Naive B cell (primary cell): Measurements from ENCODE around the gene CSMD2. TPM values are rescaled to one million over a fixed set of nuclear protein-coding genes. Genes with fewer than 3 reads are reported as not detected.

Source experiments
- ATAC-seq, 2 donors: fragments of 150-1000 bp; cut with Tn5 transposase; 2 replicates each; pipeline ENCODE4 v1.10.0; 2021; ENCODE audit warnings: low read depth in 2 of 2, mild to moderate bottlenecking in 2 of 2, moderate library complexity in 2 of 2
- DNase-seq: peaks from one replicate; pipeline ENCODE4 v3.0.0; 2022
- H3K27ac Mint-ChIP-seq, 6 donors: one replicate each; pipeline ENCODE4 v1.8.0; 2020 to 2022; ENCODE audit warnings: mild to moderate bottlenecking in 6 of 6, mixed read lengths in 6 of 6, moderate library complexity in 5 of 6, inconsistent platforms in 2 of 6
- H3K27me3 Mint-ChIP-seq, 3 donors: one replicate each; pipeline ENCODE4 v1.8.0; 2021 to 2022; ENCODE audit warnings: mixed read lengths in 3 of 3, mild to moderate bottlenecking in 1 of 3
- H3K36me3 Mint-ChIP-seq, 2 donors: one replicate each; pipeline ENCODE4 v1.8.0; 2020 to 2022; ENCODE audit warnings: mixed read lengths in 2 of 2, inconsistent platforms in 1 of 2, mild to moderate bottlenecking in 1 of 2
- H3K4me1 Mint-ChIP-seq, 3 donors: one replicate each; pipeline ENCODE4 v1.8.0; 2020 to 2022; ENCODE audit warnings: mixed read lengths in 3 of 3, inconsistent platforms in 1 of 3, mild to moderate bottlenecking in 1 of 3, moderate library complexity in 1 of 3
- H3K4me3 Mint-ChIP-seq, 8 donors: one replicate each; pipeline ENCODE4 v1.8.0; 2020 to 2022; ENCODE audit warnings: mild to moderate bottlenecking in 8 of 8, mixed read lengths in 8 of 8, moderate library complexity in 8 of 8, inconsistent platforms in 2 of 8
- H3K9me3 Mint-ChIP-seq, 7 donors: one replicate each; pipeline ENCODE4 v1.8.0; 2020 to 2022; ENCODE audit warnings: mixed read lengths in 7 of 7, mild to moderate bottlenecking in 5 of 7, inconsistent platforms in 2 of 7, moderate library complexity in 1 of 7
- polyA plus RNA-seq, 6 donors: library from polyadenylated mRNA; unstranded; fragments of 300-500 nt; fragmentation: Illumina TruSeq; gene quantifications; one replicate each; pipeline ENCODE4 v1.2.3, GENCODE V29; 2021; ENCODE audit warnings: low read depth in 6 of 6

Gene CSMD2
- polyA plus RNA-seq, 6 donors from 2014 or later, result not detected

- Mint-ChIP-seq H3K9me3 (peaks cover 0 to 11% (median 5%) of the 10 kb centered on the region in 7 donors), H3K27me3 (peaks cover 14 to 42% (median 38%) of the 10 kb centered on the region in 3 donors), H3K4me1 (no peaks in the 10 kb centered on the region), H3K36me3 (no peaks in the 10 kb centered on the region), H3K4me3 (no peak overlapping the region), H3K27ac (no peak overlapping the region)
- no peak for DNase-seq
- ATAC-seq, result no peak
These were observed 604.4 kb downstream of the CSMD2 start for GRCh38 chr1:33560680-33561079.

GRCh38 chr1:33548721-33549120 lies 616.3 kb downstream of the CSMD2 start:
- no peak for DNase-seq
- no peak overlapping the region for H3K4me3 Mint-ChIP-seq
- no peak overlapping the region for H3K27ac Mint-ChIP-seq
- no peak for ATAC-seq
- H3K4me1 Mint-ChIP-seq, result no peaks in the 10 kb centered on the region
- peaks cover 5 to 16% of the 10 kb centered on the region in 2 donors for H3K36me3 Mint-ChIP-seq
- H3K27me3 Mint-ChIP-seq, result peaks cover 41 to 60% (median 46%) of the 10 kb centered on the region in 3 donors
- H3K9me3 Mint-ChIP-seq, result peaks cover 11 to 42% (median 23%) of the 10 kb centered on the region in 7 donors

- H3K36me3 Mint-ChIP-seq, result peaks cover 5 to 16% of the 10 kb centered on the region in 2 donors
- no peak for ATAC-seq
- peaks cover 38 to 60% (median 48%) of the 10 kb centered on the region in 3 donors for H3K27me3 Mint-ChIP-seq
- H3K4me1 Mint-ChIP-seq, result no peaks in the 10 kb centered on the region
- H3K9me3 Mint-ChIP-seq, result peaks cover 11 to 40% (median 21%) of the 10 kb centered on the region in 7 donors
- DNase-seq, result no peak
- no peak overlapping the region for H3K4me3 Mint-ChIP-seq
- no peak overlapping the region for H3K27ac Mint-ChIP-seq
These were observed 616.7 kb downstream of the CSMD2 start for GRCh38 chr1:33548319-33548718.

GRCh38 chr1:33547576-33547975 lies 617.5 kb downstream of the CSMD2 start:
- Mint-ChIP-seq H3K9me3 (peaks cover 9 to 38% (median 20%) of the 10 kb centered on the region in 7 donors), H3K36me3 (peaks cover 5 to 16% of the 10 kb centered on the region in 2 donors), H3K27me3 (peaks cover 36 to 60% (median 47%) of the 10 kb centered on the region in 3 donors), H3K4me1 (no peaks in the 10 kb centered on the region), H3K27ac (no peak overlapping the region), H3K4me3 (no peak overlapping the region)
- DNase-seq, result no peak
- no peak for ATAC-seq

- Mint-ChIP-seq H3K4me1 (no peaks in the 10 kb centered on the region), H3K36me3 (no peaks in the 10 kb centered on the region), H3K9me3 (peaks cover 0 to 1% (median 0%) of the 10 kb centered on the region in 7 donors), H3K27ac (no peak overlapping the region), H3K27me3 (peaks cover 11 to 33% (median 22%) of the 10 kb centered on the region in 3 donors), H3K4me3 (no peak overlapping the region)
- DNase-seq (no peak), ATAC-seq (no peak)
These were observed 623.1 kb downstream of the CSMD2 start for GRCh38 chr1:33541966-33542365.

DNA sequence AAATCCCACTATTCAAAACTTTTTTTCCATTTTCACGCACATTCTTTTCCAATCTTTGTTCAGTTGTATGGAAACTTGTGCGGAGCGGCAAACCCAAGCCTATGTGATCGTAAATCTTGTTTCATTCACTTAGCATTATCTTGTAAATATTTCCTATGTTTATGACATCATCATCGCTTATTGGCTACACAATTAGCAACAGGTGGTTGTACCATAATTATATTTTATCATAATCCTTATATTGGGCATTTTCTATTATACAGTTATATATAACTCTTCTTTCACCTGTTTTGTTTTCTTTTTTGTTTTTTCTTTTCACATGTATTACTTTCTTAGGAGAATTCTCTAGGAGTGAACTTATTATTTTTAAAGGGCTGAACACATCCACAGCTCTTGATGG lies 627.1 kb downstream of the CSMD2 start:
- H3K36me3 Mint-ChIP-seq, result no peaks in the 10 kb centered on the region
- DNase-seq (no peak), ATAC-seq (no peak)
- H3K9me3 Mint-ChIP-seq, result peaks cover 0 to 5% (median 0%) of the 10 kb centered on the region in 7 donors
- peaks cover 17 to 30% (median 21%) of the 10 kb centered on the region in 3 donors for H3K27me3 Mint-ChIP-seq
- no peaks in the 10 kb centered on the region for H3K4me1 Mint-ChIP-seq
- no peak overlapping the region for H3K27ac Mint-ChIP-seq
- H3K4me3 Mint-ChIP-seq, result no peak overlapping the region

DNA sequence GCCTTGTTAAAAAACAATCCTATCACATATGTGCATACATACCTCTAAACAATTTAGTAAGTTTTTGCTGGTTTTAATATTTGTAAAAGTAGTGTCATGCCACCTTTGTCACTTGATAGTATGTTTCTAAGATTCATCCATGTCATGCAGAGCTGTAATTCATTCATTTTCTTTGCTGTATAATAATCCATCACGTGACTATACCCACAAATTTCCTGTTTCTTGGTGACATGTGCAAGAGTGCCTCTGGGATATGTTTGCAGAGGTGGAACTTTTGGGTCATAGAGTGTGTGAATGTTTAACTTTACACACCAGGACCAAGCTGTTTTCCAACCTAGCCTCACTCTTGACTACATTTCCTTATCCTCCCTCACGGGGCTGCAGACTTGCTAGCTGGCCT lies 629.7 kb downstream of the CSMD2 start:
- H3K9me3 Mint-ChIP-seq, result peaks cover 0 to 5% (median 4%) of the 10 kb centered on the region in 7 donors
- H3K27me3 Mint-ChIP-seq, result peaks cover 14 to 33% (median 23%) of the 10 kb centered on the region in 3 donors
- no peaks in the 10 kb centered on the region for H3K36me3 Mint-ChIP-seq
- no peak overlapping the region for H3K27ac Mint-ChIP-seq
- DNase-seq (no peak), ATAC-seq (no peak)
- no peaks in the 10 kb centered on the region for H3K4me1 Mint-ChIP-seq
- no peak overlapping the region for H3K4me3 Mint-ChIP-seq

- Mint-ChIP-seq H3K27ac (no peak overlapping the region), H3K4me3 (no peak overlapping the region), H3K9me3 (peaks cover 0 to 5% (median 5%) of the 10 kb centered on the region in 7 donors), H3K27me3 (peaks cover 23 to 42% (median 28%) of the 10 kb centered on the region in 3 donors), H3K4me1 (no peaks in the 10 kb centered on the region), H3K36me3 (no peaks in the 10 kb centered on the region)
- no peak for DNase-seq
- no peak for ATAC-seq
These were observed 632.1 kb downstream of the CSMD2 start for GRCh38 chr1:33532936-33533335.

DNA sequence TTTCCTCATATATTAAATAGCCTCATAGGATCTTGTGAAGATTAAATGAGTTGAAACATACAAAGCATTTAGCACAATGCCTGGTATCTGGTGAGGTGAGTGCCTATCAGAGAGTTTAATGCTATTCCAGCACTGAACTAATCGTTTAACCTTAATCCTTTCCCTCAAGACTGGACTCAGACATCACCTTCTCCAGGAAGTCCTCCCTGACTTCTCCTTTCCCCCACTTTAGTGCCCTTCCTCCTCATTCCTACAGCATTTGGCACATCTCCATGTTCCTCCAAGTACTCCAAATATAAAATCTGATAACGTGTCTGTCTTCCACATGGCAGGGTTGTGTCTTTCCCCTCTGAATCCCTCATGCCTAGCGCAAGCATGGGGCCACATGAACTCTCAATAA lies 632.8 kb downstream of the CSMD2 start:
- Mint-ChIP-seq H3K9me3 (peaks cover 0 to 5% (median 5%) of the 10 kb centered on the region in 7 donors), H3K4me3 (no peak overlapping the region), H3K36me3 (no peaks in the 10 kb centered on the region), H3K27me3 (peaks cover 23 to 38% (median 31%) of the 10 kb centered on the region in 3 donors), H3K4me1 (no peaks in the 10 kb centered on the region), H3K27ac (no peak overlapping the region)
- ATAC-seq (no peak), DNase-seq (no peak)

DNA sequence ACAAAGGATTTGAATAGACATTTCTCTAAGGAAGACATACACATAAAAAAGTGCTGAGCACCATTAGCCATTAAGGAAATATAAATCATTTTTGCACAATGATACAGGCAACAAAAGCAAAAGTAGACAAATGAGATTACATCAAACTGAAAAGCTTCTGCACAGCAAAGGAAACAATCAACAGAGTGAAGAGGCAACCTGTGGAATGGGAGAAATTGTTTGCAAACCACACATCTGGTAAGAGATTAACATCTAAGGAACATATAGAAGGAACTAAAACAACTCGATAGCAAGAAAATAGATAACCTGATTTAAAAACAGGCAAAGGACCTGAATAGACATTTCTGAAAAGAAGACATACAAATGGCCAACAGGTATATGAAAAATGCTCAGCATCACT lies 635.1 kb downstream of the CSMD2 start:
- no peak overlapping the region for H3K27ac Mint-ChIP-seq
- peaks cover 26 to 31% (median 31%) of the 10 kb centered on the region in 3 donors for H3K27me3 Mint-ChIP-seq
- ATAC-seq (no peak), DNase-seq (no peak)
- H3K4me1 Mint-ChIP-seq, result no peaks in the 10 kb centered on the region
- no peaks in the 10 kb centered on the region for H3K36me3 Mint-ChIP-seq
- H3K9me3 Mint-ChIP-seq, result peaks cover 0 to 5% (median 0%) of the 10 kb centered on the region in 7 donors
- H3K4me3 Mint-ChIP-seq, result no peak overlapping the region

- ATAC-seq (no peak), DNase-seq (no peak)
- Mint-ChIP-seq H3K4me3 (peak overlapping the region in 1 of 8 donors; percentile 1), H3K4me1 (no peaks in the 10 kb centered on the region), H3K36me3 (no peaks in the 10 kb centered on the region), H3K27ac (no peak overlapping the region), H3K27me3 (peaks cover 34 to 41% (median 40%) of the 10 kb centered on the region in 3 donors), H3K9me3 (peaks cover 0 to 5% (median 0%) of the 10 kb centered on the region in 7 donors)
These were observed 637.1 kb downstream of the CSMD2 start for GRCh38 chr1:33527934-33528333.

DNA sequence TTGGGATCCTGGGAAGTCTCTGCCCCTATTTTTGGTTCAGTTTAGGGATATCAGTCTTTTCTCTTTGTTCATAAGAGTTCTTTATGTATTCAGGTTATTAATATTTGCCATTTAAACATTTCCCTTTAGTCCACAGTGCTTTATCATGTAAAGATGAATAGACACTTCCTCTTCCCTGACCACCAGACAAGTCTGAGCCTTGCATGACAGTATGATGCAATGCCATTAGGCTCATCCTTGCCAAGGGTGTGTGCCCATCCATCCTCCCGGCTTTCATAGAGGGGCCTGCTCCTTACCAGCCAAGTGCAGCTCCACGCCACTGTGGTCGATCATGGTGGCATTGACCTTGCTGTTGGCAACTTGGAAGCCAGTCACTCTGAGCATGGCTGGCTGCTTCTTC lies 640.4 kb downstream of the CSMD2 start:
- Mint-ChIP-seq H3K4me1 (no peaks in the 10 kb centered on the region), H3K36me3 (no peaks in the 10 kb centered on the region), H3K4me3 (no peak overlapping the region), H3K27ac (no peak overlapping the region), H3K27me3 (peaks cover 29 to 60% (median 45%) of the 10 kb centered on the region in 3 donors), H3K9me3 (no peaks in the 10 kb centered on the region)
- DNase-seq, result no peak
- ATAC-seq, result no peak

DNA sequence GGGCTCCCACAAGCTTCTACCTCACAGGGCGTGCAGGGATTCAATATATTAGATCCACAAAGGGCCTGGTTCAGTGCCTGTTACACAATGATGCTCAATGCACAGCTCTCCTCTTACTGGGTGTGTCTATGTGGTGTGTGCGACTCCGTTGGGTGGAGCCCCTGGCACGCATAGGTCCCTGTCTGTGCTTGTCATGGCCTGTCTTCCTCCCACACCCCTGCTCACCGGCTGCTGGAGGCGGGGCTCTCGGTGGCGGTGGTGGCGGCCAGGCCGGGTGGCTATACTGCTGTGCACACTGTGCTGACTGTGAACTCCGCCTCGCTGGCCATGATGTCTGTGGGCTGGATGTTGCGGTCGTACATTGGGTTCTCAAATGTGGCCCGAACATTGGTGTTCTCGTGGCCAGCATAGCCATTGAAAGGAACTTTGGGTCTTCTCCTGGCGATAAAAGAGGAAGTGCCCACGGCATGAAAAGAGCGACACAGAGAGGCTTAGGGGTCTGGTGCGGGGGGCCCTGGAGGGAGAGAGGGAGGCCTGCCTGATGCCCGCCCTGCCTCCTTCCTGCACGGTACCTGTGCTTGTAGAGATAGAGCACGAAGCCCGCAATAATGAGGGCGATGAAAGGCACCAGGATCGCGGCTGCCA lies 645.7 kb downstream of the CSMD2 start:
- Mint-ChIP-seq H3K36me3 (no peaks in the 10 kb centered on the region), H3K9me3 (no peaks in the 10 kb centered on the region), H3K27ac (no peak overlapping the region), H3K4me3 (no peak overlapping the region), H3K4me1 (no peaks in the 10 kb centered on the region), H3K27me3 (peaks cover 17 to 68% (median 64%) of the 10 kb centered on the region in 3 donors)
- no peak for DNase-seq
- no peak for ATAC-seq

- DNase-seq, result no peak
These were observed 647.3 kb downstream of the CSMD2 start for GRCh38 chr1:33517596-33518250.

More at GRCh38 chr1:33517596-33518250, 647.3 kb downstream of the CSMD2 start:
- Mint-ChIP-seq H3K36me3 (no peaks in the 10 kb centered on the region), H3K4me3 (no peak overlapping the region), H3K27me3 (peaks cover 10 to 66% (median 48%) of the 10 kb centered on the region in 3 donors), H3K4me1 (no peaks in the 10 kb centered on the region), H3K9me3 (peaks cover 0 to 3% (median 0%) of the 10 kb centered on the region in 7 donors), H3K27ac (no peak overlapping the region)
- no peak for ATAC-seq
